K562 (cell line): ENCODE results near the gene TRABD. TPM values are rescaled to one million over a fixed set of nuclear protein-coding genes. Genes with fewer than 3 reads are reported as not detected.
A peak's percentile ranks its signal among the peaks of the same experiment; 100 is the strongest.

Experiments used
- ATAC-seq: fragments of 200-7000 bp; cut with Tn5 transposase; 3 replicates; pipeline ENCODE4 v1.9.1; 2020; ENCODE audit warnings: moderate library complexity
- BruUV-seq: library from RNA; stranded (reverse); fragments of 400-500 nt; replicated peaks from 2 replicates; lab custom pipeline; 2021; lab: Mats Ljungman, UMichigan
- CTCF ChIA-PET: fragments of 300-600 bp; formaldehyde crosslinking; extraction: SDS; loops from one replicate; lab custom pipeline; 2021; ENCODE audit warnings: low intra/inter-chr PET ratio; lab: Yijun Ruan, JAX
- POLR2A ChIA-PET: fragments of 300-600, 350-650 bp; sonication (Branson Sonifier 250); formaldehyde crosslinking; extraction: SDS; loops from one replicate; lab custom pipeline; 2021; ENCODE audit warnings: antibody characterized with exemption, inconsistent platforms; lab: Yijun Ruan, JAX
- DNase-seq, 4 experiments: peaks; one replicate each; pipeline versions ENCODE4 v3.0.0 to v3.0.0-alpha.2; 2011 to 2018; ENCODE audit warnings: low spot score in 3 of 4, mixed read lengths in 3 of 4; ENCODE audit errors: extremely low read depth in 1 of 4
- FAIRE-seq: peaks from 2 replicates; lab custom pipeline; 2011; peaks lifted over from hg19 to GRCh38; lab: Jason Lieb, UNC
- H2AFZ ChIP-seq: 2 replicates; pipeline ENCODE4 v1.6.0; 2011; ENCODE audit warnings: low read depth, low read length, control low read depth, inconsistent platforms
- H3K27ac ChIP-seq: fragments of 200-600 bp; 3 replicates; pipeline ENCODE4 v1.8.0; 2011; ENCODE audit warnings: low read depth, mild to moderate bottlenecking, control low read depth, inconsistent platforms, low read length, moderate library complexity, mixed read lengths; ENCODE audit errors: extremely low read depth
- H3K27me3 ChIP-seq, 2 experiments: fragments of 300-600 bp in 1 of 2; 2 replicates in 1 of 2; 3 replicates in 1 of 2; pipeline versions ENCODE4 v1.6.0 to v1.8.0; 2011; ENCODE audit warnings: inconsistent platforms in 2 of 2, low read length in 2 of 2, mild to moderate bottlenecking in 1 of 2, mixed read lengths in 1 of 2, moderate library complexity in 1 of 2; ENCODE audit not compliant: control insufficient read depth in 2 of 2, insufficient read depth in 2 of 2
- H3K36me3 ChIP-seq: fragments of 300-600 bp; 3 replicates; pipeline ENCODE4 v1.8.0; 2011; ENCODE audit warnings: mild to moderate bottlenecking, low read length, inconsistent platforms; ENCODE audit not compliant: control insufficient read depth, insufficient read depth
- H3K4me1 ChIP-seq, 2 experiments: fragments of 200-600 bp in 1 of 2; replicated peaks in 1 of 2; 2 replicates in 1 of 2; 3 replicates in 1 of 2; pipeline versions ENCODE4 v1.5.1 to v1.8.0; 2011; ENCODE audit warnings: inconsistent platforms in 2 of 2, low read length in 2 of 2, mild to moderate bottlenecking in 1 of 2, mixed read lengths in 1 of 2, moderate library complexity in 1 of 2; ENCODE audit not compliant: control insufficient read depth in 2 of 2, insufficient read depth in 2 of 2
- H3K4me2 ChIP-seq: 2 replicates; pipeline ENCODE4 v1.6.1; 2011; ENCODE audit warnings: low read length, control low read depth, inconsistent platforms, mixed read lengths; ENCODE audit not compliant: insufficient read depth
- H3K4me3 ChIP-seq: fragments of 200-600 bp; sonication (generic), shearing (Covaris generic); 2 replicates; pipeline ENCODE4 v1.5.1; 2016; ENCODE audit warnings: control low read depth, inconsistent platforms
- H3K79me2 ChIP-seq: fragments of 200-600 bp; 3 replicates; pipeline ENCODE4 v1.8.0; 2011; ENCODE audit warnings: low read length, inconsistent platforms; ENCODE audit not compliant: control insufficient read depth, insufficient read depth
- H3K9ac ChIP-seq, 2 experiments: 2 replicates each; pipeline versions ENCODE4 v1.6.0 to v1.6.1; 2011; ENCODE audit warnings: low read depth in 2 of 2, low read length in 2 of 2, control low read depth in 1 of 2, inconsistent platforms in 1 of 2, mild to moderate bottlenecking in 1 of 2, mixed read lengths in 1 of 2; ENCODE audit not compliant: insufficient read depth in 1 of 2
- H3K9me1 ChIP-seq: one replicate; pipeline ENCODE4 v1.6.0; 2011; ENCODE audit warnings: inconsistent platforms, mild to moderate bottlenecking, low read length, moderate library complexity; ENCODE audit not compliant: control insufficient read depth, insufficient read depth
- H3K9me3 ChIP-seq: replicated peaks from 2 replicates; pipeline ENCODE4 v1.5.1; 2011; ENCODE audit warnings: low read depth, low read length, inconsistent platforms; ENCODE audit not compliant: control insufficient read depth, insufficient read depth
- H4K20me1 ChIP-seq: replicated peaks from 2 replicates; pipeline ENCODE4 v1.6.1; 2011; ENCODE audit warnings: low read length, inconsistent platforms, mixed read lengths; ENCODE audit not compliant: control insufficient read depth, insufficient read depth
- ELF1 ChIP-seq: fragments of 200-800 bp; sonication (Bioruptor generic); IDR thresholded peaks from 2 replicates; pipeline ENCODE4 v1.6.1; 2016; ENCODE audit warnings: missing genetic modification characterization, missing compliant biosample characterization
- POLR2G ChIP-seq: fragments of 200-400 bp; formaldehyde crosslinking; IDR thresholded peaks from 2 replicates; pipeline ENCODE4 v1.6.1; 2017; ENCODE audit warnings: low read depth, mild to moderate bottlenecking, antibody characterized with exemption, low read length, moderate library complexity
- ZBTB7A ChIP-seq: IDR thresholded peaks from 2 replicates; pipeline ENCODE4 v1.6.1; 2011; ENCODE audit warnings: low read depth, mild to moderate bottlenecking, low read length, moderate library complexity, borderline replicate concordance; ENCODE audit not compliant: control insufficient read depth
- ZNF197 ChIP-seq: fragments of 200-800 bp; sonication (Bioruptor generic); IDR thresholded peaks from 2 replicates; pipeline ENCODE4 v1.6.1; 2016; ENCODE audit warnings: low read depth, missing genetic modification characterization, missing compliant biosample characterization
- ZNF407 ChIP-seq: fragments of 450-650 bp; IDR thresholded peaks from 2 replicates; pipeline ENCODE4 v1.6.1; 2016; ENCODE audit warnings: low read depth
- ZNF79 ChIP-seq: fragments of 250-450 bp; sonication (Bioruptor Pico); IDR thresholded peaks from 2 replicates; pipeline ENCODE4 v1.4.0; 2020; ENCODE audit warnings: low read depth, mild to moderate bottlenecking, moderate library complexity
- WGBS: fragments of 100-300 bp; shearing (Covaris generic); methylation state at CpG from one replicate; pipeline ENCODE4 v1.1.6; 2016; ENCODE audit warnings: low coverage, mixed read lengths; ENCODE audit not compliant: insufficient coverage; ENCODE audit errors: missing lambda C conversion rate; 5-methylcytosine and 5-hydroxymethylcytosine counted together
- in situ Hi-C: fragments of 300-500 bp; cut with MboI; formaldehyde crosslinking; loops from 4 replicates; pipeline ENCODE4 v1.15.0; 2018; ENCODE audit warnings: inconsistent platforms, mixed read lengths
- intact Hi-C: fragments of 100-400 bp; cut with micrococcal nuclease; formaldehyde crosslinking; loops from 2 replicates; pipeline ENCODE4 v1.14.2; 2022
- polyA plus RNA-seq, 8 experiments: library from polyadenylated mRNA; depleted of rRNA in 4 of 8; stranded (reverse) in 5 of 8; unstranded in 3 of 8; fragments of >200 nt; fragmentation: Nextera tagmentation in 2 of 8; fragmentation: Illumina TruSeq in 1 of 8; extraction: Ambion mirVana in 2 of 8; extraction: Trizol in 1 of 8; gene quantifications; 2 replicates each; pipeline versions ENCODE4 v1.2.1 to v1.2.3, GENCODE V29; 2011 to 2014; ENCODE audit warnings: inconsistent platforms in 1 of 8, missing spikeins in 1 of 8
- total RNA-seq, 7 experiments: library from RNA; depleted of rRNA in 6 of 7; stranded (reverse); fragments of >200 nt in 6 of 7; fragmentation: Illumina TruSeq in 2 of 7; extraction: Trizol in 2 of 7; gene quantifications; 2 replicates each; pipeline versions ENCODE4 v1.2.1 to v1.2.3, GENCODE V29; 2011 to 2021; ENCODE audit warnings: low replicate concordance in 1 of 7

TRABD gene
- total and polyA plus RNA-seq, 9 of the 15 experiments (the other 6 are each of a cell fraction or from before 2014, with no cell fraction given), result 0.08 to 62.9 (median 14.0) TPM

DNA sequence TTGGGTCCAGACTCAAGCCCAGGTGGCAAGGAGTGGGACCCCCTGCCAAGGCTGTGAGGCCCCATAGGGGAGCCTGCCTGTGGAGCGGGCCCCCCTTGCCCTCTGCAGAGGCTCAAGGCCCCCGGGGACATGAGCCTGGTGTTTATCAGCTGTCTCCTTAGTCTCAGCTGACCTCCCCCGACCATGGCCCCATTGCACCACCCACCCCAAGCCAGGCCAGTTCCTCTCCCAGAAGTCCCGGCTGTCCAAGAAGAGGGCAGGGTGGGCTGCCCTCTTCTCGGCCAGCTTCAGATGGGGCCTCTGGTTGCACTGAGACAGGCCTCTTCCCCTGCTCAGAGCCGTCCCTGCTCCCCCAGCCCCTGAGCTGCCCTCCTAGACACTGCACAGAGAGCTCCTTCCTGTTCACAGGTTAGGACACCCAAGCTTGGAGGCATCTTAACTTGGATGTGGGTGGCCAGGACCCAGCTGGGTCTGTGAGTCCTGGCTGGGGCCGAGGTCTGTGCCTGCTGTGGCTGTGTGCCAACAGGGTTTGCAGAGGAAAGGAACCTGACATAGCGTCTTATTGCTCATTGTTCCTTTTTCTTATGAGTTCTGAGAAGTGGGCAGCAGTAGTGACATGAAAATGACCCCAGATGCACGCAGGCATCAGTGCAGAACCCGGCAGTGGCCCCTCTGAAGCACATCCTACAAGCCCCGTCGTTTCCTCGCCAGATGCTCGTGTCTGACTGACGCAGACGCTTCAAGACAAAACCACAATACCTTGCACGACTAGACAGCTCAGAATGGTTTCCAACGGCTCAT lies 5.4 kb downstream of the TRABD start:
- intact Hi-C loops, result no loop called here
- Histone ChIP-seq H3K9me3 (no peaks in the 10 kb centered on the region), H3K27ac (peak overlapping the region; percentile 79), H3K27me3 (no peaks in the 10 kb centered on the region), H4K20me1 (peaks cover 8% of the 10 kb centered on the region), H2AFZ (no peak overlapping the region), H3K9ac (peak overlapping the region; percentile 79 to 93), H3K79me2 (peaks cover 63% of the 10 kb centered on the region), H3K4me1 (peaks cover 20 to 76% of the 10 kb centered on the region in 2 experiments)
- 70% methylated on average over 17 of the region's 18 CpGs for WGBS
- ChIA-PET POLR2A (interaction anchor here (0.7 kb wide), 2 partner anchors 280 to 331 kb away, joined by 3 to 4 read pairs; no protein-coding TSS in a partner anchor), CTCF (no interaction called here)
- ATAC-seq, result 0 out of 3 replicates have a peak, but pooled peaks have one; percentile 7
- DNase-seq, result no peak
- FAIRE-seq, result no peak
- TF ChIP-seq ZBTB7A (peak; percentile 30; the same call in 1 of the 2 replicates), ELF1 (tag) (peak; percentile 24; the same call in 1 of the 2 replicates), ZNF197 (CRISPR knock-in tag) (no peak), POLR2G (no peak), ZNF407 (no peak), ZNF79 (CRISPR knock-in tag) (no peak)
- TF ChIP-seq, all 486 proteins: peak for 2
- peaks cover 7% of the 10 kb centered on the region for H3K9me1 ChIP-seq
- peaks cover 53% of the 10 kb centered on the region; the same call in 2 of the 3 replicates for H3K36me3 ChIP-seq
- H3K4me3 ChIP-seq, result peak overlapping the region; percentile 47
- in situ Hi-C loops, result no loop called here
- peak overlapping the region; percentile 70 for H3K4me2 ChIP-seq
- no TSS peak for BruUV-seq
